ENCODE measurements around the gene ARF4.

DNA sequence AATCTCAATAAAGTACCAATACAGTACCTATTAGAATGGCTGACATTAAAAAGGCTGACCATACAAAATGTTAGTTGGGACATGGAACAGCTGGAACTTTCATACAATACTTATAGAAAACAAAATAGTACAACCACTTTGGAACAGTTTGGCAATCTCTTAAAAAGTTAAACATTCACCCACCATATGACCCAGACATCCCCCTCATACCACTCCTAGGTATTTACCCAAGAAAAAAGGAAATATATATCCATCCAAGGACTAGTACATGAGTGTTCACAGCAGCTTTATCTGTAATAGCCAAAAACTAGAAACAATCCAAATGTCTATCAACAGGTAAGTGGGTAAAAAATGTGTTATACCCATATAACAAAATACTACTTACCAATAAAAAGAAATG, 25.2 kb upstream of the ARF4 start:
- TF ChIP-seq, protein P1, sequence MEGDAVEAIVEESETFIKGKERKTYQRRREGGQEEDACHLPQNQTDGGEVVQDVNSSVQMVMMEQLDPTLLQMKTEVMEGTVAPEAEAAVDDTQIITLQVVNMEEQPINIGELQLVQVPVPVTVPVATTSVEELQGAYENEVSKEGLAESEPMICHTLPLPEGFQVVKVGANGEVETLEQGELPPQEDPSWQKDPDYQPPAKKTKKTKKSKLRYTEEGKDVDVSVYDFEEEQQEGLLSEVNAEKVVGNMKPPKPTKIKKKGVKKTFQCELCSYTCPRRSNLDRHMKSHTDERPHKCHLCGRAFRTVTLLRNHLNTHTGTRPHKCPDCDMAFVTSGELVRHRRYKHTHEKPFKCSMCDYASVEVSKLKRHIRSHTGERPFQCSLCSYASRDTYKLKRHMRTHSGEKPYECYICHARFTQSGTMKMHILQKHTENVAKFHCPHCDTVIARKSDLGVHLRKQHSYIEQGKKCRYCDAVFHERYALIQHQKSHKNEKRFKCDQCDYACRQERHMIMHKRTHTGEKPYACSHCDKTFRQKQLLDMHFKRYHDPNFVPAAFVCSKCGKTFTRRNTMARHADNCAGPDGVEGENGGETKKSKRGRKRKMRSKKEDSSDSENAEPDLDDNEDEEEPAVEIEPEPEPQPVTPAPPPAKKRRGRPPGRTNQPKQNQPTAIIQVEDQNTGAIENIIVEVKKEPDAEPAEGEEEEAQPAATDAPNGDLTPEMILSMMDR (optimal IDR thresholded peaks at IDR 0.05 in 1 of 3, IDR thresholded peaks at IDR 0.05 in 1 of 3, conservative IDR thresholded peaks at IDR 0.05 in 1 of 3; ENCODE audit: extremely low read depth in 1 of 3, insufficient read depth in 2 of 3, low read length in 3 of 3) = no peak
- no peak for TF ChIP-seq EZH2 (IDR thresholded peaks at IDR 0.05; ENCODE audit: low read length)

Measured in keratinocyte (primary cell).